ENCODE results near the gene PRTFDC1.
"Not testable (repeated sequence)": the region's sequence is repeated elsewhere in the genome, so short reads cannot be mapped to it uniquely, and the experiment has no call there.

PRTFDC1 gene

GRCh38 chr10:24935504-24936292 is 16.7 kb downstream of the PRTFDC1 start:
- in situ Hi-C loops (cut with MboI; ENCODE audit: low sequenced_read_pairs), result no loop called here

- in situ Hi-C loops (cut with MboI; ENCODE audit: low sequenced_read_pairs), result no loop called here
Measured at GRCh38 chr10:24931236-24931635, 21.2 kb downstream of the PRTFDC1 start.

- in situ Hi-C loops (cut with MboI; ENCODE audit: low sequenced_read_pairs), result no loop called here
Measured at GRCh38 chr10:24930427-24930826, 22.0 kb downstream of the PRTFDC1 start.

- in situ Hi-C loops (cut with MboI; ENCODE audit: low sequenced_read_pairs), result no loop called here
Measured at GRCh38 chr10:24929904-24930303, 22.5 kb downstream of the PRTFDC1 start.

GRCh38 chr10:24929056-24929544 is 23.3 kb downstream of the PRTFDC1 start:
- in situ Hi-C loops (cut with MboI; ENCODE audit: low sequenced_read_pairs), result no loop called here

- in situ Hi-C loops (cut with MboI; ENCODE audit: low sequenced_read_pairs), result no loop called here
Measured at GRCh38 chr10:24928163-24928562, 24.2 kb downstream of the PRTFDC1 start.

GRCh38 chr10:24926557-24926956 is 25.8 kb downstream of the PRTFDC1 start:
- in situ Hi-C loops (cut with MboI; ENCODE audit: low sequenced_read_pairs), result no loop called here

- in situ Hi-C loops (cut with MboI; ENCODE audit: low sequenced_read_pairs), result no loop called here
Measured at GRCh38 chr10:24925799-24926198, 26.6 kb downstream of the PRTFDC1 start.

- in situ Hi-C loops (cut with MboI; ENCODE audit: low sequenced_read_pairs), result not testable (repeated sequence)
Measured at GRCh38 chr10:24924483-24924882, 27.9 kb downstream of the PRTFDC1 start.

GRCh38 chr10:24922222-24922868 is 30.1 kb downstream of the PRTFDC1 start:
- in situ Hi-C loops (cut with MboI; ENCODE audit: low sequenced_read_pairs), result not testable (repeated sequence)

- in situ Hi-C loops (cut with MboI; ENCODE audit: low sequenced_read_pairs), result no loop called here
Measured at GRCh38 chr10:24920907-24921881, 31.2 kb downstream of the PRTFDC1 start.

GRCh38 chr10:24920192-24920591 is 32.2 kb downstream of the PRTFDC1 start:
- in situ Hi-C loops (cut with MboI; ENCODE audit: low sequenced_read_pairs), result not testable (repeated sequence)

- in situ Hi-C loops (cut with MboI; ENCODE audit: low sequenced_read_pairs), result not testable (repeated sequence)
Measured at GRCh38 chr10:24919629-24920028, 32.8 kb downstream of the PRTFDC1 start.

- in situ Hi-C loops (cut with MboI; ENCODE audit: low sequenced_read_pairs), result no loop called here
Measured at GRCh38 chr10:24917979-24918378, 34.4 kb downstream of the PRTFDC1 start.

GRCh38 chr10:24917493-24917892 is 34.9 kb downstream of the PRTFDC1 start:
- in situ Hi-C loops (cut with MboI; ENCODE audit: low sequenced_read_pairs), result no loop called here

- in situ Hi-C loops (cut with MboI; ENCODE audit: low sequenced_read_pairs), result no loop called here
Measured at GRCh38 chr10:24916365-24916764, 36.0 kb downstream of the PRTFDC1 start.

GRCh38 chr10:24915304-24915703 is 37.1 kb downstream of the PRTFDC1 start:
- in situ Hi-C loops (cut with MboI; ENCODE audit: low sequenced_read_pairs), result no loop called here

- in situ Hi-C loops (cut with MboI; ENCODE audit: low sequenced_read_pairs), result no loop called here
Measured at GRCh38 chr10:24914148-24914547, 38.3 kb downstream of the PRTFDC1 start.

GRCh38 chr10:24912215-24912614 is 40.2 kb downstream of the PRTFDC1 start:
- in situ Hi-C loops (cut with MboI; ENCODE audit: low sequenced_read_pairs), result no loop called here

GRCh38 chr10:24911029-24911428 is 41.4 kb downstream of the PRTFDC1 start:
- in situ Hi-C loops (cut with MboI; ENCODE audit: low sequenced_read_pairs), result no loop called here

- in situ Hi-C loops (cut with MboI; ENCODE audit: low sequenced_read_pairs), result no loop called here
Measured at GRCh38 chr10:24910574-24910973, 41.8 kb downstream of the PRTFDC1 start.
